ENCODE measurements around the gene RCHY1.

RCHY1 gene

GRCh38 chr4:75498041-75498440, 16.2 kb downstream of the RCHY1 start:
- peaks cover 9% of the 10 kb centered on the region; the same call in 1 of the 2 replicates for H3K79me2 ChIP-seq (ENCODE audit: insufficient read depth, low read depth)
- H3K9ac ChIP-seq = no peak overlapping the region
- peaks cover 32% of the 10 kb centered on the region for H3K4me1 ChIP-seq (ENCODE audit: low read depth, poor library complexity, severe bottlenecking)
- H2AFZ ChIP-seq (ENCODE audit: low read depth) = no peak overlapping the region
- H3K4me2 ChIP-seq = no peak overlapping the region
- H4K20me1 ChIP-seq (ENCODE audit: insufficient read depth) = no peaks in the 10 kb centered on the region
- no peak overlapping the region for H3K27ac ChIP-seq
- H3K36me3 ChIP-seq (ENCODE audit: insufficient read depth) = 0 out of 2 replicates have a peak, but pooled peaks cover 4% of the 10 kb centered on the region
- no peak overlapping the region for H3K4me3 ChIP-seq (IDR thresholded peaks at IDR 0.05; ENCODE audit: insufficient read depth, low read depth, low read length)
- TF ChIP-seq CTCF (conservative IDR thresholded peaks at IDR 0.05; ENCODE audit: low read depth, low read length) = no peak
- no peaks in the 10 kb centered on the region for H3K27me3 ChIP-seq (ENCODE audit: insufficient read depth, low read depth)

DNA sequence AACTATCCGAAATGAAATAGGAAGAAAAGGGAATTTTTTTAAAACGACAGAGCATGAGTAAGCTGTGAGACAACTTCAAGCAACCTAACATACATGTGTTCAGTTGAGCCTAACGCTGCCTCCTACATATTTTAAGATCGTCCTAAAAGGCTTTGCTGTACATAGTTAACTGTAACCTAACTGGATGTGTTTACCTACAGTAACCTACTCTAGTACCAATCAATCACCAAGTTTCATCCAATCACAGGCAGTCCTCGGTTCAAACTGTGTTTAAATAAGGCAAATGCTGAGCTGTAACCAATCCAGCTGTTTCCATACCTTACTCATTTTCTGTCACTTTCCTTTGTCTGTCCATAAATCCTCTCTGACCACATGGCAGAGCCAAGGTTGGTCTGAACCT, 17.1 kb downstream of the RCHY1 start:
- no peak for TF ChIP-seq CTCF (conservative IDR thresholded peaks at IDR 0.05; ENCODE audit: low read depth, low read length)
- 0 out of 2 replicates have a peak, but pooled peaks cover 4% of the 10 kb centered on the region for H3K36me3 ChIP-seq (ENCODE audit: insufficient read depth)

GRCh38 chr4:75496406-75496805, 17.8 kb downstream of the RCHY1 start:
- H3K4me1 ChIP-seq (ENCODE audit: low read depth, poor library complexity, severe bottlenecking) = peaks cover 32% of the 10 kb centered on the region
- no peak overlapping the region for H3K4me3 ChIP-seq (IDR thresholded peaks at IDR 0.05; ENCODE audit: insufficient read depth, low read depth, low read length)
- H4K20me1 ChIP-seq (ENCODE audit: insufficient read depth) = no peaks in the 10 kb centered on the region
- H3K36me3 ChIP-seq (ENCODE audit: insufficient read depth) = 0 out of 2 replicates have a peak, but pooled peaks cover 4% of the 10 kb centered on the region
- no peak overlapping the region for H3K9ac ChIP-seq
- peaks cover 9% of the 10 kb centered on the region; the same call in 1 of the 2 replicates for H3K79me2 ChIP-seq (ENCODE audit: insufficient read depth, low read depth)
- H2AFZ ChIP-seq (ENCODE audit: low read depth) = no peak overlapping the region
- H3K27me3 ChIP-seq (ENCODE audit: insufficient read depth, low read depth) = no peaks in the 10 kb centered on the region
- H3K27ac ChIP-seq = no peak overlapping the region
- TF ChIP-seq CTCF (conservative IDR thresholded peaks at IDR 0.05; ENCODE audit: low read depth, low read length) = no peak
- no peak overlapping the region for H3K4me2 ChIP-seq

More for the DNA sequence above, 17.1 kb downstream of the RCHY1 start:
- Histone ChIP-seq H3K9ac (no peak overlapping the region), H2AFZ (ENCODE audit: low read depth) (no peak overlapping the region), H3K4me2 (no peak overlapping the region), H3K27me3 (ENCODE audit: insufficient read depth, low read depth) (no peaks in the 10 kb centered on the region), H3K4me1 (ENCODE audit: low read depth, poor library complexity, severe bottlenecking) (peaks cover 32% of the 10 kb centered on the region), H4K20me1 (ENCODE audit: insufficient read depth) (no peaks in the 10 kb centered on the region), H3K4me3 (IDR thresholded peaks at IDR 0.05; ENCODE audit: insufficient read depth, low read depth, low read length) (no peak overlapping the region), H3K79me2 (ENCODE audit: insufficient read depth, low read depth) (peaks cover 9% of the 10 kb centered on the region; the same call in 1 of the 2 replicates), H3K27ac (no peak overlapping the region)

DNA sequence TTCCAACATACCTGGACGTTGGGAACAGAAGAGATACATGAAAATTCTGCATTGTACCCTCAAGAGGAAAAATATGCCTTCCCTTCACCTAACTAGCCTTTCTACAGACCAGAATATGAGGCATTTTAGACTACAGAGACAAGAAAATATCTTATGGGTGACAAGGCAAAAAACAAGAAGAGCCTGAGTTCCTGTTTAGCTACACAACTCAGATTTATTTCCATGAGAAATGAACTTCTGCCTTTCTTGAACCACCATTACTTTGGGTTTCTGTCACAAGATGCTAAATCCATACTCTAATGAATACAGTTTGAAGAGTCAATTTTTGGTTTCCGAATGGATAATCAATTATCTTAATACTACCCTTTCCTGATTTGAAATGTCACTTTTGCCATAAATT, 18.7 kb downstream of the RCHY1 start:
- TF ChIP-seq CTCF (conservative IDR thresholded peaks at IDR 0.05; ENCODE audit: low read depth, low read length) = no peak
- no peak overlapping the region; the same call in 1 of the 2 replicates for H3K4me2 ChIP-seq
- H3K27me3 ChIP-seq (ENCODE audit: insufficient read depth, low read depth) = no peaks in the 10 kb centered on the region
- H2AFZ ChIP-seq (ENCODE audit: low read depth) = no peak overlapping the region
- H3K79me2 ChIP-seq (ENCODE audit: insufficient read depth, low read depth) = peaks cover 9% of the 10 kb centered on the region; the same call in 1 of the 2 replicates
- no peak overlapping the region for H3K4me3 ChIP-seq (IDR thresholded peaks at IDR 0.05; ENCODE audit: insufficient read depth, low read depth, low read length)
- H3K27ac ChIP-seq = no peak overlapping the region
- no peaks in the 10 kb centered on the region for H4K20me1 ChIP-seq (ENCODE audit: insufficient read depth)
- no peak overlapping the region for H3K9ac ChIP-seq
- H3K4me1 ChIP-seq (ENCODE audit: low read depth, poor library complexity, severe bottlenecking) = peaks cover 32% of the 10 kb centered on the region
- 0 out of 2 replicates have a peak, but pooled peaks cover 4% of the 10 kb centered on the region for H3K36me3 ChIP-seq (ENCODE audit: insufficient read depth)
